HPDE6-E6E7 (cell line): Measurements from ENCODE around the gene TTC34.

Source experiments
- DNase-seq: peaks from one replicate; pipeline ENCODE4 v3.0.0; 2011; ENCODE audit warnings: missing footprints; ENCODE audit errors: extremely low spot score

The TTC34 gene

DNA sequence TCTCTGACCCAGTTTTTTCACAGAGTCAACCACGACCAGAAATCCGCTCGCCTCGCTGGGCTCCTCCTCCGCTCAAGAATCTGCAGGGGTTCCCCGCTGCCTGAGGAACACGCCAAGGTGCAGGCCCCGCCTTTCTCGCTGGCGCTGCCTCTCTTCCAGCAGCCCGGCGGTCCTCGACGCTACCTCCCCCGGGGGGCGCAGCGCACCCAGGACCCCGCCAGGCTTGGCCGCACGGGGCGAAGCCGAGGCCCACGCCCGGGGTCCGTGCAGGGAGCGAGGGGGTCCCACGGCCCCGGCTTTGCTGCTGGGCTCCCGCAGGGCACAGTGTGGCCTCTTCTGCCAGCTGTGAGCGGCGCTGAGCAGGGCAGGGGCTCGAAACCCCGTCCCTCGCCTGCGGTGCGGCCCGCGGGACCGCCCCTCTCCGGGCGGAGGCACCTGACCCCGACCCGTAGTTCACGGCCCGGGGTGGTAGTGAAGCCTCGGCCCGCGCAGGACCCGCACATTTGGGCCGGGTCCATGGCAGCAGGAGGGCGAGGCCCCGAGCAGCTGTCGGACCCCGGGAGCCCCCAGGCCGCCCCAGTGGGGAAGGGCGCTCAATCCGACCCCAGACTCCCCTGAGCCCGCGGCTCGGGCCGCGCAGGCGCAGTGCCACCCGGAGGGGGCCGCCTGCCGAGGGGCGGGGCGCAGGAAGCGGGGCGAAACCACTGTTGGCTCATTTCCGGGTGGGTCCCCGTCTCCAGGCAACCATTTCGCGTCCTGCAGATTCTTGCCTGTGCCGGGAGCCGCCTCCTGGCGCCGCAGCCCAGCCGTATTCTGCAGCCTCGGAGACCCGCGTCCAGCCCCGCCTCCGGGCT lies 158.7 kb downstream of the TTC34 start:
- DNase-seq = peak; percentile 97

DNA sequence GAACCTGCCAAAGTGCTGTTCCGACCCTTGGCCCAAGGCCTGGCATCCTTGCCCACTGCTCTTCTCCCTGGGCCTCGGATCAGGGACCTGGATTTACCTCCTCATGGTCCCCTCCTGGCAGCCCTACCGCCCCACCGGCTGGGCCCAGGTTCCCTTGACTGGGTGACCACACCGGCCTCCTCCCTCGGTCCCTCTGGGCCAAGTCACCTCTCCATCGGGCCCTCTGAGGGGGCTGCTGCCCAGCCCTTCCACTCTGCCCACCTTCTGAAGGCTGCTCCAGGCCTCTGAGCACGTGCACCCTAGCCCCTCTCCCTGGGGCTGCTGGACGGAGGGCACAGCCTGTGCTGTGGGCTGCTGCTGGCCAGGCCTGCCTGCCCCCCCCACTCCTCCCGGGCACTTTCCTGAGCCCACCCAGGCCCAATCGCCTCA lies 159.3 kb downstream of the TTC34 start:
- no peak for DNase-seq

DNA sequence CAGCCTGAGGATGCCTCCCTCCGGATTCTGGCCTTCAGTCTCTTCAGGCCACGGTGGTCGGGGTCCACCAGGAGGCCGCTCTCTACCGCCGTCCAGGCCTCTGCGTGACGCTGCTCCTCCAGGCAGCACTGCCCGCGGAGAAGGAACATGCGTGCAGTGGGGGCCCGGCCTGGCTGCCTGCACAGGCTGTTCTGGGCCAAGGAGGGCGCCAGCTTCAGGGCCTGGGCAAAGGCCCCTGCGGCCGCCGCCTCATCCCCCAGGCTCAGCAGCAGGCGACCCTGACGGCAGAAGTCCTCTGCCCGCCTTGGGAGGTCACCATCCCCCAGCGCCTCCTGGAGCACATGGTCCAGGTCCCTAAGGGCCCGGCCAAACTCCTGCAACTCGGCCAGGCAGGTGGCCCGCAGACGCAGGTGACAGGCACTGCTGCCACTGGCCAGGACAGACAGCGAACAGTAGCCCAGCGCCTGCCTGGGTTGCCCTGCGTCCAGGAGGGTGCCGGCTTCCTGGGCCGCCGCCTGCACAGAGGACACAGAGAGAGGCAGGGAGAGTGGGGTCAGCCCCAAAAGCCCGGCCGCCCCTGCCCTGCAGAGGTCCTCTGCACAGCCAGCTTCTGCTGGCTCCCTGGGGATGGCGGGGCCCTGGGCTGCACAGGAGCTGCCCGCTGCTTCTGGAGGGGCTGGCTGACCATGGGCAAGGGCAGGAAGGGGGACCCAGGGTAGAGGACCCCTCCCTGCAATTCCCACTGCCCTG lies 159.9 kb downstream of the TTC34 start:
- DNase-seq = no peak

GRCh38 chr1:2640626-2641025 lies 160.9 kb downstream of the TTC34 start:
- DNase-seq = no peak

DNA sequence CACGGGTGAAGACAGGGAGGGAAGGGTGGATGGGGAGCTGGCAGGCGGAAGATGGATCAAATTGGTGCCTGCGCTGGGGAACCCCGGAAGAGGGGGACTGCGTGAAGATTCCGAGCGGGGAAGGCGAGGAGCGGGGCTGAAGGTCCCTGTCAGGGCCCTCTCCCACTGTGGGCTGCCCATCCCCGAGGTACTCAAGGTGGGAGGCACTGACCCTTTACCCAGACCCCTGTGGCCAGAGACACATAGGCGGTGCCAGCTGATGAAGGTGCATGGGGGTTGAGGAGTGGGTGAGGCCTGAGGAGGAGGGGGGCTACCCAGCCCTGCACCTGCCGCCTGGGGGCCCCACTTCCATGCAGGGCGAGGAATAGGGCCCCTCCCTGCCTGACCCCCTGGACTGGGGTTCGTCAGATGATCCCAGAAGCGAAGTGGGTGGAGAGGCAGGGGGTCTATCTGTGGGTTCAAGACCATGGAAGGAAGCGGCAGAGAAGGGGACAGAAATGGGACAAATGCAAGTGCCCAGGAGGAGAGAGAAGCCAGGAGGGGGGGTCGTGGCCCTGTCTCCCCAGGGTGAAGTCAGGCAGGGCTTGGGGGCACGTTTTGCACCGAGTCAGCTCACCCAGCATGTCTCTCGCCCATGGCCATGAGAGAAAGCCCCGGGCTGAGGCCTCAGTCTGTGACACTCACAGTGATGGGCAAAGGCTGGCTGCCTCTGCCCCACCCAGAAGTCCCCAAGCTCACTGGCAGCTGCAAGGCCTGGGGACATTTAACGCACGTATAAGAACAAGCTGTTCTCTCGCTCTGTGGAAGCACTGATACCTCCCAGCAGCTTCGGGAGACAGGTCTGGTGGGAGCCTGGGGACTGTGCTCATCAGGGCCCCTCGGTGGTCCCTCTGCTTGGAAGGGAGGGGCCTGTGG lies 161.6 kb downstream of the TTC34 start:
- no peak for DNase-seq

GRCh38 chr1:2639203-2639602 lies 162.3 kb downstream of the TTC34 start:
- no peak for DNase-seq

DNA sequence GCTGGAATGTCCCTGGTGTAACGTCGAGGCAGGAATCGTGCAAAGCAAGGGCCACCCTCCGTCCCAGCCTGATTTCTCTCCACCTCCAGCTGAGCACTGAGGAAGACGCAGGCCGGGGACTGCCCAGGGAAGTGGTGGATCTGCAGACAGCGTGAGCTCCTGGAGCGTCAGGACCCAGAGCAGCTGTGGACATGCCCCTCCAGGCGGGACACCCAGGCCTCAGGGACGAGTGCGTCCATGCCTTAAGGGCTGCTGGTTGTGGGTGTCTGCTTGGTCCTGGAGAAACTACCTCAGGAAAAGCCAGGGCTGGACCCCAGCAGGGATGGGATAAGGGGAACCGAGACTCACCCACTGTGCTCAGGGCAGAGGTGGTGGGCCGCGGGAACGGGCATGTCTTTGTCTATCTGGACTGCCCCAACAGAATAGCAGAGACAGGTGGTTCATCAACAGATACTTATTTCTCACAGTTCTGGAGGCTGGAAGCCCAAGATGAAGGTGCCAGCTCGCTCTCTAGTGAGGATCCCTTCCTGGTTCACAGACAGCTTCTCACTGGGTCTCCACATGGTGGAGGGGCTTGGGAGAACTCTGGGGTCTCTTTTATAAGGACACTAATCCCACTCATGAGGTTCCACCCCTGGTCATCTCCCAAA lies 162.9 kb downstream of the TTC34 start:
- DNase-seq = no peak

- DNase-seq = no peak
Observed at GRCh38 chr1:2637442-2638145, 163.9 kb downstream of the TTC34 start.

- no peak for DNase-seq
Observed at GRCh38 chr1:2636733-2637132, 164.8 kb downstream of the TTC34 start.

- DNase-seq = no peak
Observed at GRCh38 chr1:2635361-2636010, 166.0 kb downstream of the TTC34 start.

GRCh38 chr1:2633936-2634491 lies 167.5 kb downstream of the TTC34 start:
- DNase-seq = no peak

- DNase-seq = no peak
Observed at GRCh38 chr1:2633366-2633935, 168.0 kb downstream of the TTC34 start.

DNA sequence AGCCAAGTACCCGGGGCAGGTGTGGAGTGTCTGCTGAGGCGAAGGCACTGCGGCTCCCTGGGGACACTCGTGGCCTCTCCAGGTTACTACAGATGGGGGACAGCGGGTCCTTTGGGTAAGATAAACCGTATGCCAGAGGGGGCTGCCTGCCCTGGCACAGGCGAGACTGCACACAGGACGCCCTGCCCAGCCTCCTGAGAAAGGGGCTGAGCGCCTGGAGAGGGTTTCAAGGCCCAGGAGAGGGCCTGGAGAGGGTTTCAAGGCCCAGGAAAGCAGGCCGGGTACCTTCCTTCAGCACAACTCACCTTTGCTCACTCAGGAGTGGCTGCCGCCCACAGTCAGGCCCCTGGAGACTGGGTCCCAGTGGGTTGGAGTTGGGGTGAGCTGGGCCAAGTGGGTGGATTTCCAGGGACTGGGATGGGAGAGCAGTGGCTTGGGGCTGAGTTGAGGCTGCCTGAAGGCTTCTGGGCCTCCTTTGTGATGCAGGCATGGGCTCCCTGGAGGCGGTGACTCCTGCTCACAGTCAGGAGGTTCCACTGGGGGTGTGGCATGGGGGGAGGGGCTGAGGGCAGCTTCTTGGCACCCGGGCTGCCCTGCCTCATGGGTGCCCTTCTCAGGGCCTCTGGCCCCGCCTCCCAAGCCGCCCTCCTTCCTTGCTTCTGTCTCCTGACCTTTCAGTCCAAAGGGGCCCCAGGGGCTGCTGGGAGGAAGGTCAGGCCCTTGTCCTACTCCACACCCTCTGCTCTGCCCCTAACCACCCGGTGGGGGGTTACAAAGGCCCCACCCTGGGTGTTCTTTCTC lies 168.7 kb downstream of the TTC34 start, which contains the start of gene MMEL1:
Gene MMEL1, minus strand, starts transcription at position 456 of the 801 bp plus-strand sequence. CDS start 3,532 bp downstream, outside the sequence.
- no peak for DNase-seq

DNA sequence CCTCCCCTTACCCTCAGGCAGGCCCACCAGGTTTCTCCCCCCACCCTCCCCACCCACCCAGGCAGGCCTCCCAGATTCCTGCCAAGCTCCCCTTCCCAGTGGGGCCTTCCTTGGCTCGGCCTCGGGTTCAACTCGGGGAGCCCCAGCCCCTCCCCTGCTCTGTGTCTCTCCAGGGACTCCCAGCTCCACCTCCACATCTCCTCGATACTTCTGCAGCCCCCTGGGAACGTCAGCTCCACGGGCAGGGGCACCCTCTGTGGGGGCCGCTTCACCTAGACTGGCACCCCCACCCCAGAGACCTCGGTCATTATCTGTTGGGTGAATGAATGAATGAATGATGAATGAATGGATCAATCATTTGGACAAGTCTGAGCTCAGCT lies 169.5 kb downstream of the TTC34 start:
- no peak for DNase-seq

- no peak for DNase-seq
Observed at GRCh38 chr1:2631136-2632050, 170.1 kb downstream of the TTC34 start.

DNA sequence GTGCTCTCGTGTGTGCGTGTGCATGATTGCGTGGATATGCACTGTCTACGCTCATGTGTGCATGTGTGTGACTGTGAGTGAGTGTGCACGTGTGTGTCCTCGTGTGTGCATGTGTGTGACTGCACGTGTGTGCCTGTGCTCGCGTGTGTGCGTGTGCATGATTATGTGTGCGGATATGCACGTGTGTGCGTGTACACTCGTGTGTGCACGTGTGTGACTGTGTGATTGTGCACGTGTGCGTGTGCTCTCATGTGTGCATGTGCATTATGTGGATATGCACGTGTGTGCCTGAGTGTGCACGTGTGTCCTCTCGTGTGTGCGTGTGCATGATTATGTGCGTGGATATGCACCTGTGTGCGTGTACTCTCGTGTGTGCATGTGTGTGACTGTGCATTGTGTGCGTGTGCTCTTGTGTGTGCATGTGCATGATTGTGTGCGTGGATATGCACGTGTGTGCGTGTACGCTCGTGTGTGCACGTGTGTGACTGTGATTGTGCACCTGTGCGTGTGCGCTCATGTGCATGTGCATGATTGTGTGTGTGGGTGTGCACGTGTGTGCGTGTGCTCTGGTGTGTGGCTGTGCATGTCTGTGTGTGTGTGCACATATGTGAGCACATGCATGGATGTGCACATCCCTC lies 170.9 kb downstream of the TTC34 start:
- no peak for DNase-seq
